HEK293 (cell line): ENCODE measurements around the gene OR2T2.
"Not testable (repeated sequence)": the region's sequence is repeated elsewhere in the genome, so short reads cannot be mapped to it uniquely, and the experiment has no call there.

Experiments
- CTCF ChIA-PET: fragments of 350-600 bp; formaldehyde crosslinking; extraction: SDS; loops from one replicate; lab custom pipeline; 2021; ENCODE audit warnings: antibody characterized with exemption; lab: Yijun Ruan, JAX
- POLR2A ChIA-PET: fragments of 300-600 bp; formaldehyde crosslinking; extraction: SDS; loops from one replicate; lab custom pipeline; 2020; ENCODE audit warnings: antibody characterized with exemption, inconsistent platforms; lab: Yijun Ruan, JAX
- H3K27ac ChIP-seq: fragments of 200-500 bp; sonication (Bioruptor generic); 2 replicates; pipeline ENCODE4 v1.5.1; 2014; ENCODE audit warnings: low read depth, low read length, control low read depth, inconsistent platforms; ENCODE audit errors: extremely low read depth
- H3K36me3 ChIP-seq, 2 experiments: fragments of 200-500 bp in 1 of 2; sonication (Bioruptor generic) in 1 of 2; 1 replicate in 1 of 2; 2 replicates in 1 of 2; pipeline ENCODE4 v1.5.1; 2014 to 2017; ENCODE audit warnings: inconsistent platforms in 2 of 2, low read length in 2 of 2; ENCODE audit not compliant: control insufficient read depth in 2 of 2, insufficient read depth in 1 of 2
- H3K4me1 ChIP-seq: fragments of 200-500 bp; sonication (Bioruptor generic); 2 replicates; pipeline ENCODE4 v1.5.1; 2014; ENCODE audit warnings: mild to moderate bottlenecking, low read length, inconsistent platforms; ENCODE audit not compliant: control insufficient read depth, insufficient read depth
- H3K4me3 ChIP-seq: 2 replicates; pipeline ENCODE4 v1.5.1; 2011; ENCODE audit warnings: low read depth, mild to moderate bottlenecking, control low read depth, low read length, moderate library complexity
- H3K9me3 ChIP-seq: fragments of 200-500 bp; sonication (Bioruptor generic); 2 replicates; pipeline ENCODE4 v1.5.1; 2014; ENCODE audit warnings: low read depth, low read length, inconsistent platforms; ENCODE audit not compliant: control insufficient read depth, insufficient read depth
- GFI1B ChIP-seq: fragments of 450-650 bp; formaldehyde crosslinking; IDR thresholded peaks from 2 replicates; pipeline ENCODE4 v1.5.1; 2016; ENCODE audit warnings: missing biosample characterization, missing genetic modification characterization
- MZF1 ChIP-seq: fragments of 450-650 bp; formaldehyde crosslinking; IDR thresholded peaks from 2 replicates; pipeline ENCODE4 v1.5.1; 2017; ENCODE audit warnings: missing biosample characterization, missing genetic modification characterization, borderline replicate concordance
- YY1 ChIP-seq: fragments of 450-650 bp; formaldehyde crosslinking; IDR thresholded peaks from 2 replicates; pipeline ENCODE4 v1.5.1; 2018; ENCODE audit warnings: missing biosample characterization, missing genetic modification characterization
- YY2 ChIP-seq: fragments of 450-650 bp; formaldehyde crosslinking; IDR thresholded peaks from 2 replicates; pipeline ENCODE4 v1.5.1; 2016; ENCODE audit warnings: missing biosample characterization, missing genetic modification characterization
- ZBTB1 ChIP-seq: fragments of 450-650 bp; formaldehyde crosslinking; IDR thresholded peaks from 2 replicates; pipeline ENCODE4 v1.5.1; 2016; ENCODE audit warnings: missing biosample characterization, missing genetic modification characterization
- ZBTB49 ChIP-seq: fragments of 450-650 bp; formaldehyde crosslinking; IDR thresholded peaks from 2 replicates; pipeline ENCODE4 v1.5.1; 2016; ENCODE audit warnings: missing biosample characterization, missing genetic modification characterization, low read depth
- ZBTB7A ChIP-seq: fragments of 450-650 bp; formaldehyde crosslinking; IDR thresholded peaks from 2 replicates; pipeline ENCODE4 v1.5.1; 2016; ENCODE audit warnings: low read depth, missing biosample characterization, missing genetic modification characterization
- ZBTB8A ChIP-seq: fragments of 450-650 bp; formaldehyde crosslinking; IDR thresholded peaks from 2 replicates; pipeline ENCODE4 v1.5.1; 2016; ENCODE audit warnings: missing biosample characterization, missing genetic modification characterization
- ZEB2 ChIP-seq: fragments of 450-650 bp; formaldehyde crosslinking; IDR thresholded peaks from 2 replicates; pipeline ENCODE4 v1.5.1; 2016; ENCODE audit warnings: missing biosample characterization, missing genetic modification characterization
- ZFP69B ChIP-seq: fragments of 450-650 bp; formaldehyde crosslinking; IDR thresholded peaks from 2 replicates; pipeline ENCODE4 v1.5.1; 2016; ENCODE audit warnings: missing biosample characterization, missing genetic modification characterization
- ZNF19 ChIP-seq: fragments of 450-650 bp; formaldehyde crosslinking; IDR thresholded peaks from 2 replicates; pipeline ENCODE4; 2016; ENCODE audit warnings: missing biosample characterization, missing genetic modification characterization, low read depth
- ZNF202 ChIP-seq: fragments of 450-650 bp; formaldehyde crosslinking; IDR thresholded peaks from 2 replicates; pipeline ENCODE4 v1.5.1; 2016; ENCODE audit warnings: missing biosample characterization, missing genetic modification characterization, borderline replicate concordance
- ZNF23 ChIP-seq: fragments of 450-650 bp; formaldehyde crosslinking; IDR thresholded peaks from 2 replicates; pipeline ENCODE4 v1.5.1; 2016; ENCODE audit warnings: missing biosample characterization, missing genetic modification characterization, borderline replicate concordance
- ZNF24 ChIP-seq: fragments of 450-650 bp; formaldehyde crosslinking; IDR thresholded peaks from 2 replicates; pipeline ENCODE4 v1.5.1; 2016; ENCODE audit warnings: missing biosample characterization, missing genetic modification characterization
- ZNF266 ChIP-seq: fragments of 450-650 bp; formaldehyde crosslinking; IDR thresholded peaks from 2 replicates; pipeline ENCODE4 v1.5.1; 2016; ENCODE audit warnings: missing biosample characterization, missing genetic modification characterization, low read depth
- ZNF280C ChIP-seq: fragments of 450-650 bp; formaldehyde crosslinking; IDR thresholded peaks from 2 replicates; pipeline ENCODE4 v1.5.1; 2016; ENCODE audit warnings: missing biosample characterization, missing genetic modification characterization
- ZNF394 ChIP-seq: fragments of 450-650 bp; formaldehyde crosslinking; IDR thresholded peaks from 2 replicates; pipeline ENCODE4 v1.5.1; 2016; ENCODE audit warnings: missing biosample characterization, missing genetic modification characterization, mild to moderate bottlenecking, moderate library complexity, borderline replicate concordance
- ZNF433 ChIP-seq: fragments of 450-650 bp; formaldehyde crosslinking; IDR thresholded peaks from 2 replicates; pipeline ENCODE4 v1.5.1; 2016; ENCODE audit warnings: missing biosample characterization, missing genetic modification characterization, low read depth
- ZNF501 ChIP-seq: fragments of 450-650 bp; formaldehyde crosslinking; IDR thresholded peaks from 2 replicates; pipeline ENCODE4 v1.5.1; 2016; ENCODE audit warnings: missing biosample characterization, missing genetic modification characterization
- ZNF785 ChIP-seq: fragments of 450-650 bp; formaldehyde crosslinking; IDR thresholded peaks from 2 replicates; pipeline ENCODE4 v1.5.1; 2016; ENCODE audit warnings: missing biosample characterization, missing genetic modification characterization
- ZSCAN30 ChIP-seq: fragments of 450-650 bp; IDR thresholded peaks from 2 replicates; pipeline ENCODE4 v1.5.1; 2018; ENCODE audit warnings: missing biosample characterization, mild to moderate bottlenecking, missing genetic modification characterization, moderate library complexity

OR2T2 gene

GRCh38 chr1:248445399-248445798 lies at the start of gene OR2T2:
OR2T2 (plus strand) TSS chr1:248445637; CDS start chr1:248452798, 7,161 bp downstream.
- POLR2A ChIA-PET, H3K4me1 ChIP-seq, H3K27ac ChIP-seq, H3K36me3 ChIP-seq, H3K4me3 ChIP-seq, H3K9me3 ChIP-seq, CTCF ChIA-PET: not testable (repeated sequence)

- CTCF ChIA-PET, result no interaction called here
- TF ChIP-seq ZBTB49 (tag by site-specific recombination), result no peak
- TF ChIP-seq ZNF501, result no peak
- TF ChIP-seq YY1 (tag by site-specific recombination), result no peak
- no peak for TF ChIP-seq ZFP69B (tag by site-specific recombination)
- TF ChIP-seq GFI1B (tag by site-specific recombination), result no peak
- TF ChIP-seq ZNF19, result no peak
- no peak for TF ChIP-seq ZBTB7A
- no peak for TF ChIP-seq ZNF394 (tag by site-specific recombination)
- no peak for TF ChIP-seq ZNF266 (tag by site-specific recombination)
- TF ChIP-seq ZNF23, result no peak
- TF ChIP-seq ZNF785 (tag by site-specific recombination), result no peak
- TF ChIP-seq, all 188 proteins: peak for 0
- POLR2A ChIA-PET, result no interaction called here
- no peaks in the 10 kb centered on the region for H3K9me3 ChIP-seq
- H3K4me1 ChIP-seq, result no peaks in the 10 kb centered on the region
- H3K27ac ChIP-seq, result no peak within 1 kb of the TSS
- no peak within 1 kb of the TSS for H3K4me3 ChIP-seq
- H3K36me3 ChIP-seq, result no peaks in the 10 kb centered on the region
Observed at GRCh38 chr1:248402748-248403147, 42.7 kb upstream of the OR2T2 start, which contains the start of gene OR2T1. OR2T1 (plus strand) TSS chr1:248403048; CDS start chr1:248406148, 3,100 bp downstream.

GRCh38 chr1:248404024-248404423 lies 41.4 kb upstream of the OR2T2 start:
- ChIA-PET POLR2A (no interaction called here), CTCF (interaction anchor here (0.6 to 1.2 kb wide), 2 partner anchors 14 to 464 kb away, joined by 3 to 4 read pairs; no protein-coding TSS in a partner anchor)
- no peaks in the 10 kb centered on the region for H3K4me1 ChIP-seq
- TF ChIP-seq ZBTB1 (tag by site-specific recombination) (no peak), ZNF433 (tag by site-specific recombination) (no peak)
- no peaks in the 10 kb centered on the region for H3K9me3 ChIP-seq
- no peak overlapping the region for H3K27ac ChIP-seq
- no peak overlapping the region for H3K4me3 ChIP-seq
- H3K36me3 ChIP-seq, result no peaks in the 10 kb centered on the region

GRCh38 chr1:248406721-248407692 lies 38.4 kb upstream of the OR2T2 start:
- H3K4me3 ChIP-seq, result no peak overlapping the region
- no peaks in the 10 kb centered on the region for H3K9me3 ChIP-seq
- no peaks in the 10 kb centered on the region for H3K4me1 ChIP-seq
- H3K27ac ChIP-seq, result no peak overlapping the region
- H3K36me3 ChIP-seq, result no peaks in the 10 kb centered on the region
- CTCF ChIA-PET, result no interaction called here
- POLR2A ChIA-PET, result no interaction called here
- TF ChIP-seq MZF1 (tag by site-specific recombination) (no peak), ZEB2 (tag by site-specific recombination) (no peak), YY2 (no peak), ZNF24 (tag by site-specific recombination) (no peak), ZNF202 (tag by site-specific recombination) (no peak), ZNF280C (no peak), ZSCAN30 (tag by site-specific recombination) (no peak), YY1 (tag by site-specific recombination) (no peak), ZBTB8A (tag by site-specific recombination) (no peak)
